NK-92 (cell line): ENCODE data around the gene SMG6.
"Not testable (repeated sequence)": the region's sequence is repeated elsewhere in the genome, so short reads cannot be mapped to it uniquely, and the experiment has no call there.

Source experiments
- DNase-seq: peaks from one replicate; lab custom pipeline; 2025; ENCODE audit not compliant: unreplicated experiment; lab: John Stamatoyannopoulos, UW

SMG6 gene

DNA sequence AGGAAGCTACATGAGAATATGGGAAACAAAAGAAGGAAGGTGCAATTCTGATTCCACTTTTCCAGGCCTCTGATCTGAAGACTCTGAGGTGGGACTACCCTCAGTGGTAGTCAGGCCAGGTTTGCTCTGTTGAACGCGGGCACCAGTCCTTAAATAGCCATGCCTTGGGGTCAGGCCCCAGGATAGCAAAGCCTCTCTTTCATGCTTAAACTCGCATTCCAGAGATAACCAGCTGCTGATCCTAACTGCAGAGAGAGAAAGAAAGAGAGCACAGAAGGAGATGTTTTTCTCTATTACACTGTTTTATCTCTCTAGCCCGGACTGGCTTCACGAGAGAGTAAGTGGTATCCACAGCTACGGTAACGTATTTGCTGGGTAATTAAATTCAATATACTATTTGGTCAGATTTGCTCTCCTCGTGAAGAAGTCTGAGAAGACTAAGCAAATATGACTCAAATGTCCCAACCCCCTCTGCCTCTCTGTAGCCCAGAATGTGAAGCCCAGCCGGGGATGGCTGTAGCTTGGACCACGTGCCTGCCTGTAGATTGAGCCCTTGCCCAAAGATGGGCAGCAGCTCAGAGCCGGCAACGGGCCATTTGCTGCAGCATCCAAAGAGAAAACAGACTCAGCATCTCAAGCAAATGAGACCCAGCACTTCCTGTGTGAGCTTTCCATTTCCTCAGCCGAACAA, 122.2 kb downstream of the SMG6 start:
- no peak for DNase-seq

DNA sequence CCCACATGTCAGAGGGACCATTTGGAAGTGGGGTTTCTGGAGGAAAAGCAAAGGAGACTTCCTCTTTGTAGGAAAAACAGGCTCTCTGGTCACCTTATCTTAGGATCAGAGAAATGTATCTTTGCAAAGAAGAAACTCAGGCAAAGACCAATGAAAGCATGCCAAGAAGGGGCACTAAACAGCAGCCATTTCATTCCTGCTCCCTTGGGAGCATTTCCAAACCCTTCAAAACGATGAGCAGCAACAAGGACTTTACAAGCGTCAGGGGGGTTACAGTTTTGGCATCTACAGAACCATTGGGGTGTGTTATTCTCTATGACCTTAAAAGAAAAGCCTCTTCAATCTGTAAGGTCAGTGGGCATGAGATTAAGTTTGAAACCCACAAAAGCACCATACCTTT, 122.8 kb downstream of the SMG6 start:
- DNase-seq, result no peak

DNA sequence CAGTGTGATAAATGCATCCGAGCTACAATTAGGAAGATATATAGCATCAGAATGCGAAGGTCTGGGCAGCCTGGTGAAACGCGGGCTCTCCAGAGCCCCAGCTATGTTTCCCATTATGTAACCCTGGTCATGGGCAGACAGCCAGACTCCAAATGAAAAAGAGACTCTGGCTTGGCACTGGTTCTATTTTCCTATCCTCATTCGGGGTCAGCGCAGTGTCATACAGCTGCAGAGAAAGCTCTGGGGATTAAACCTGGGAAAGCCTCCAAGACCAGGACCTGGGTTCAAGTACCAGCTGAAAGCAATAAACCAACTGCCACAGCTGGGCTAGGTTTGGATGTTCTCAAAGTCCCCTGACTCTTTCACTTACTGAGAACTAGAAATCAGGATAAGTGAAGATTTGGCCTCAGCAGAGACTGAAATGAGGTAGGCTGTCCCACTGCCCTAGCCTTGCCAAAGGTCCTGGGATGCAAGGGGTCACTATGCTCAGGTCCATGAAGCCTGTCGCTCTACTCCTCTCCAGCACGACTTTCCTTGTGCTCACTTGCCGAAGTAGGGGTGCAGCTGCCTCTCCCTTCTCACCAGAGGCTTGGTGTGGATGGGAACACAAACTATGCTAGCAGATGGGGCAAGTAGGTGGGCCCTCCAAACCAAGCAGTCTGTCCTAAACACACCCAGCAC, 123.8 kb downstream of the SMG6 start:
- no peak for DNase-seq

DNA sequence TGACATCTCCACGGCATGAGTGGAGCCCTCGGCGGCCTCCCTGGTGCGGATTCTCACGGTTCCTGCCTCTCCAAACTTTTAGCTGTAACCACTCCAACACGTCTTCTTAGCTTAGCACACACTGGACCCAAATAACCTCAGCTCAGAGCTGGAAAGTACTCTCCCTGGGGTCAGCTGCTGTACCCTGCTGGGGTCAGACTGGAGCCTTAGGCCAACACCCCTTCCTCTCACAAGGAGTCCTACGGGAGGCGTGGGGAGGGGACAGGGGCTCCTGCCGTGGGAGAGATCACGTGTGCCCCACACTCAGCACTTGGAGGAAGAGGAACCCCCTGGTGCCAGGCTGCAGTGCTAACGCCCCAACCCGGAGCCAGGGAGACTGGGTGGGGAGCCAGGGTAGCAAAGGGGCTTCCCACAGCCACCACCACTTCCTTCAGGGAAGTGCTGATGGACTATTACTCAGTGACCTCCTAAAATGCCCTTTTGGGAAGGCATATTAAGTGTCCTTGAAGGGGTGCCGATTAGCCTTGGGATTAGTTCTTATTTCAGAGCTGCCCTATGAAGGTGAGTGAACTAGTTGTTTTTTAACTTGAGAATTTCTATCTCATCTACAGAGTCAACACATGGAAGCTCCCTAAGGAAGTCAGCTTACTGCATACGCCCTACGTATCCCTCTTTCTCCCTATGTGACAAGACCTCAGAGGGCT, 124.6 kb downstream of the SMG6 start:
- DNase-seq, result no peak

DNA sequence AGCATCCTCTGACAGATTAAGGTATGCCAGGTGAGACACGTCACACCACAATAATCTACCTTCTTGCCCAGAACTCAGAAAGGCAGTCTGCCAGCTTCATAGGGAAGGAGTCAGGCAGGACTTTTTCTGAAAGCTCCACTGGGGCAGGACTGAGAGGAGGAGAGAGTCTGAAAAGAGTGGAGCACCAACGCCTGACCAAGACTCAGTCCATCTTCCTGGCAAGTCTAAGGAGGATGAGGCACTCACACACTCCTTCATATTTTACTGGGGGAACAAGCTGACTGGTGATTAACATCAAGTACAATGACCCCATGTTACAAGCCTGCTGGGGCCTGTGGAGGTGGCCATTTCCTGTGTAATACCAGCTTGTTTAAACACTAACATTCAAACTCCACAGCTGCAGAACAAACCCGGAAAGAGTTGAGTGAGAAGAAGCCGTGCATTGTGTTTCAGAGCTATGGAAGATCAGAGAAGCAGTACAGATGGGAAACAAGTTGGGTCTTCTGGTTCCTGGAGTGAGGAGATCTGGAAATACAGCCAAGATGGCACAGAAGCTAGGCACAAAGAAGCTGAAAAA, 126.3 kb downstream of the SMG6 start:
- DNase-seq, result no peak

DNA sequence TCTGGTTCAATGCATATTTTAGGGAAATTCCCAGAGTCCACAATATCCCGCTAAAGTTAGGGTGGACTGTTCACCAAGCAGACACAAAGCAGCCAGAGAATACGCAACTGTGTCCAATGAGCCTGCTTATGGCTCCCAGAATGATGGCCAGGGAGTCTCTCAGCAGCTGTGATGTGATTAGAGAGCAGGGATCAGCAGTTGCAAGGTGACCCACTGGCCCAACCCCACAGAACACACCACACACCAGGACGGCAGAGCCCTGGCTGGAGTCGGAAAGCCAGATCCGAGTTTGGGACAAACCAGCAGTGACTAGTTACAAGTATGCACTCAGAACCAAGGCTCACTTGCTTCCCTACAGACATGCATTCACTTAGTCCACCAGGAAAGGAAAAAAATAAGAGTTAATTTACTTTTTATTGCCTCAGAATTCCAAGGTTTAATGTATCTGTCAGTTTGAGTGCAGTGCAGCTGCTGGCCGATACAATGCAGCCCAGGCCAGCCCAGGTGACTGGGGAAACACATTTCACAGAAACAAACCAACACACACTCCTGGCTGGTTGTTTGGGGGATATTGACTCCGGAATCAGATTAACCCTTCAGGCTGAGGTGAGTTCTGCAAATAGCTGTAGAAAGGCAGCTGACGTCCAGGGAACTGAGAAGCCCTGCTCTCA, 127.0 kb downstream of the SMG6 start:
- no peak for DNase-seq

DNA sequence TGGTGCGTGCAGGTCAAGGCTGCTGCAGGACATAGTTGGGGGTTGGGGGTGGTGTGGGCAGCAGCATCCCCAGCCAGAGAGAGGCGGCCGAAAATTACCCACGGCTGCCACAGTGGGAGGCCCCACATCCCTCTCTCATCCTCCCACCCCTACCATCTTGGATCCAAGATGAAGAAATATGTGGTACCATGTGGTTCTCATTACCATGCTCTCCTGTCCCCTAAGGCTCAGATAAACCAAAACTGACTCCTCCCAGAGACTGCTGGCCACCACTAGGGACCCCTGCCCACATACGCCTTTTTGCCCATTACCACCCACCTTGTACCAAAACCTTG, 128.3 kb downstream of the SMG6 start:
- DNase-seq, result no peak

DNA sequence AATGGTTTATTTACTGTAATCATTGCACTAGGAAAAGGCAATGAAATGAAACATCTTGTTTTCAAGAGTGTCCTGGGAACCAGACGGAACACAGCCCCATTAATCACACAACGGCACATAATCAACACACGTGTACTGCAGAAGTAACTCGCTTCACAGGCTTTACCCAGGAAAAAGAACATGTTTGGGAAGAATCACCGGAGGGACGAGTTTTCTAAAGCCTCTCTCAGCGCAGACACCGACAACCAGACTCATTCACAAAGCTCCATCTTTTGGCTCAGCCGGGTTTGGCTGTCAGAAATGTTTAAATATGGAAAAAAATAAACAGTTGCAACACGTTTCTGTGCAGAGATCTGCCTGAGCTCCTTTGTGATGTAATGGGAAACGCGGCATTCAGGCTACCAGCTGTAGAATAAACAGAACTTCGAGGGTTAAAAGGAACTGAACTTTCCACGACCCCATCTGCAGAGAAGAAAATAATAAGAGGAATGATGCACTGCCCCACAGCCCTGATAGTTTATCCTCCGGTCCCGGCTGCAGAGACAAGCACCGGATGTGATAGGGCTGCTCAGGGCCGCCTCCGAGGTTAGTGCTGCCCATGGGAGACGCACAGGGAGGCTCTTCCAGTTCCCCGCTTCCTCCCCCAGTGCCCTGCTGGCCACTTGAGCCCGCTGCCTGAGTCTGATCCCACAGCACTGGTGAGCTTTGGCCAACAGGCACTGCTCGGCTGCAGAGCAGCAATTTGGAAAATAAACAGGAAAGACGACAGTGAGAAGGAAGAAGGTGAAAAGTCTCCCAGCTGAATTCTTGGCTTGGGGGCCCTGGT, 128.9 kb downstream of the SMG6 start:
- DNase-seq, result no peak

DNA sequence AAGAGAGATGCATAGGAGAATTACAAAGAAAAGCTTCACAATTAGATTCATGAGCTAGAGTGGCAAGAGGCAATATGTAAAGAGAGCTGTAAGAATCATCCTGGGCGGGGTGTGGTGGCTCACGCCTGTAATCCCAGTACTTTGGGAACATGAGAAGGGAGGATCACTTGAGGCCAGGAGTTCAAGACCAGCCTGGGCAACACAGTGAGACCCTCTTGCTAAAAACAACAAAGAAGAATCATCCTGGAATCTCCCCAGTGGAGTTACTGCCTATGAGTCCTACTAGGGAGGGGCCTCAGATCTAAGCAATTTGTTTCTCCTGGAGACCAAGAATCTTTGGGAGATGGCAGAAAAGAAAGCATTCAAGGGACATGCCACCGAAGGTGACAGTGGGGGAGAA, 129.6 kb downstream of the SMG6 start:
- no peak for DNase-seq

DNA sequence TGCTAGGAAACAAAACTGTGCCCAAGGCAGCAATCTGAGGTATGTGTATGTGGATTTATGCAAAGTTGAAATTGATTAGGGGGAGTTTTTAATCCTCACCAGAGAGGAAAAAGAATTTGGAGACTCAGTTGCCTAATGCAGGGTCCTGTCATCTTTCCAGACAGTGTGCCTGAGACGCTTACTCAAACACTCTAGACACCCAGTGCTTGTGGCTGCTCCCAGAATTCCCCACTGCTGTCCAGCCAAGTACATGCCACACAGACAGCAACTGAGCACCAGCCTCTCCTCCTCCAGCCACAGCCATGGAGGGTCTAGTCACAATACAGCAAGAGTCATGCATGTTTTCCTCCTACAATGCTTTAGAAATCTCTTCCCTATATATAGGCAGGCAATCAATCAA, 130.6 kb downstream of the SMG6 start:
- DNase-seq, result no peak

DNA sequence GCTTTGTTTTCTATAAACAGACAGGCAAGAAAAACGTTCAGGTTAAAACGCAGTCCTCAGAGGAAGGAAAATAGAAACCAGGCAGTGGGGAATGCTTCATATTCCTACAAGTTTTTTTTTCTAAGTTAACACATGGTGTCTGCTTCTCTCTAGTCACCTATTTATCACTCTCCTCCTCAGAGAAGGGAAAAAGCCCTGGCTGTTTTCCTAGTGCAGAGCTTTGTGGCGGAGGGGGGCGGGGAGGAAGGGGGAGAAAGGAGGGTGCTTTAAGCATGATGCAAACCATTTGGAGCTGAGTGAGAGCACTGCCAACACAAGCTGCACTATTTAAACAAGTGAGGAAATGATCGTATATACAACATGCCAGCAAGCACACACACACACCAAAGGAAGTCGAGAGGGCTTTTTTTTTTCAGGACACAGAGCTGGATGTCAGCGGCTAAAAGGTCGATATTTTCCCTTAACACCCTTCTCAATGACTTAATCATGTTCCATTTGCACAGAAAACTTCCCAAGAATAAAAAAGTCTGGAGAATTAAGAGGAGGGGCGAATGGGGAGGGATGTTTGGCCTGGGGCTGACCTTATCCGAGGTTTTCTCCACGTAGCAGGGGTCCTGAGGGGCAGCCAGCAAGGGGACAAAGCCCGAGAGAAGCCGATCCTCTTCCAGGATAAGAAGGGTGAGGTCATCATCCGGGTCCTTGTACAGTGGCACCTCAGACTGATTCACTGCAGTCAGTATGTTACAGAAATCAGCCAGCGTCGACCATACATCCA, 131.3 kb downstream of the SMG6 start:
- DNase-seq, result no peak

DNA sequence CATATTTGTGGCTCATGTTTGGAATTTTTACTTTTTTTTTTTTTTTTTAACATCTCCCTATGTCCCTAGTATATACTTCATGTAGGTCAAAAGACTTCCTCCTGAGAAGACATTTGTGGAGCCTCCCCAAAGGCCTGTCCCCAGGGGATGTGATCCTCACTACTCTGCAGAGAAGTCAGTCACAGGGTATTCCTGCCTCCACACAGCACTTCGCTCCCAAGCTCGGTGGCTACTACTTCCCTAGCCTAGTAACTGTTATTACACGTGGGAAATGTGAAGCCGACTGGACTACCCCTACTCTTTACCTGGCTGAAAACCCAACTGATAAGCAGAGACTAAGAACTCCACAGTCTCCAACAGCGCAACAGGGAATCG, 131.9 kb downstream of the SMG6 start:
- no peak for DNase-seq

DNA sequence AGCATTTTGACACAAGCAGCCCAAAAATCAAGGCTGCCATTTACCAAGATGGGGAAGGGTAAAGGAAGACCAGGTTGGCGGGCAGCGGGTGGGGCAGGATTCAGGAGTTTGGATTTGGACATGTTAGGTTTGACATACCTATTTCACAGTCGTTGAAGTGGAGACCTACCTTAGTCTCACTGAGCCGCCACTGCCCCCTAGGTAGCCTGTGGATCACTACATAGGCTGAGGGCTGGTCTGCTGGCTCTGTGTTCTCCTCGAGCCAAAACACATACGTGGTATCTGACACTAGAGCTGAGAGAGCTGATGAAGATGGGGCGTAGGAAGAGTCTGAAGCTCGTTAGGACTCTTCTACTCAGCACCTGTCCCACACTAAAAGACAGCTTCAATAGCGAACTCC, 133.6 kb downstream of the SMG6 start:
- no peak for DNase-seq

DNA sequence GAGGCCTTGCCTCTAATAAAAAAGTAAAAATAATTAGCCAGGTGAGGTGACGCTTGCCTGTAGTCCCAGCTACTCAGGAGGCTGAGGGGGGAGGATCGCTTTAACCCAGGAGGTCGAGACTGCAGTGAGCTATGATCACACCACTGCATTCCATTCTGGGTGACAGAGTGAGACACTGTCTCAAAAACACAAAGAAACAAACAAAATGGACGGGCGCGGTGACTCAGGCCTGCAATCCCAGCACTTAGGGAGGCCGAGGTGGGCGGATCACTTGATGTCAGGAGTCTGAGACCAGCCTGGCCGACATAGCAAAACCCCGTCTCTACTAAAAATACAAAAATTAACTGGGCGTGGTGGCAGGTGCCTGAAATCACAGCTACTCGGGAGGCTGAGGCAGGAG, 137.9 kb downstream of the SMG6 start:
- not testable (repeated sequence) for DNase-seq

DNA sequence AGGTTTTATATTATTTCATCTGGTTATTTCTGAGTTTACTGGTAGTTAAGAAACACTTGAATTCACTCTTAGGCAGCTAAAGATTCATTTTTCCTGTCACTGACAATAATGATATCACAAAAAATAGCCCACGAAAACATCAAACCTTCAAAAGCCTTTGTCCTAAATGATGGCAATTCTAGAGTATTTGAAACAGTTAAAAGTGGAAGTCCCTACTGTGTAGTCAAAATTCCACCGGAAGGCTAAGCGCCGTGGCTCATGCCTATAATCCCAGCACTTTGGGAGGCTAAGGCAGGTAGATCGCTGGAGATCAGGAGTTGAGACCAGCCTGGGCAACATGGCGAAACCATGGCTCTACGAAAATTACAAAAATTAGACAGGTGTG, 145.2 kb downstream of the SMG6 start:
- DNase-seq, result no peak

DNA sequence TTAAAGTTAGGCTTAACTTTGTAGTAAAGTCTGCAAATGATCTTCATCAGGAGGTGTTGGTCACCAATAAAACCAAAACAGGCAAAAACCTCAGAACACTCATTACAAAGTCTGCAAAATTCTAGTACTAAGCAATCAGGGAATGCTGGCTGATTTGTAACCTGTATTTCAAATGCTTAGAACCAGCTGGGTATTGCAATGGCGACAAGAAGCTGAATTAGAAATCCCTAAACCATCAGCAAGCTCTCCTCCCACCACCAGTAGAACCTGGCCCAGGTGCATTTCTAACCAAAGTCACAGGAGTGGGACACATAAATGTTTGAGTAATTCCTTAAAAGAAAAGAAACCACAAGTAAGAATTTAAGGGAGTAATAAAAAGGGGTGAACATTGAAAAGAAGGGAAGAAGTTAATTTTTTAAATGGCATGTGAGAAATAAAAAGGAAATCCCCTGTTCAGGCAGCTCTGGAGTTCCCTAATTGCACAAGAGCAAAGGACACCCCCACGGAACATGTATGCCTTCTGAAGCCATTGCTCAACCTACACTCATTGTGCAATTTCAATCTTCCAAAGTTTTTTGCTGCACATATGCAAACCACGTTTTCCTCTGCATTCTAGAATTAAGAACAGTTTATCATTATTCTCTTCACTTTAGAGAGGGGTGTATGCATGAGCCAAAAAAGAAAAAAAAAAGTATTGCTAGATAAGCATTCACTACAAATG, 145.8 kb downstream of the SMG6 start:
- DNase-seq, result no peak

DNA sequence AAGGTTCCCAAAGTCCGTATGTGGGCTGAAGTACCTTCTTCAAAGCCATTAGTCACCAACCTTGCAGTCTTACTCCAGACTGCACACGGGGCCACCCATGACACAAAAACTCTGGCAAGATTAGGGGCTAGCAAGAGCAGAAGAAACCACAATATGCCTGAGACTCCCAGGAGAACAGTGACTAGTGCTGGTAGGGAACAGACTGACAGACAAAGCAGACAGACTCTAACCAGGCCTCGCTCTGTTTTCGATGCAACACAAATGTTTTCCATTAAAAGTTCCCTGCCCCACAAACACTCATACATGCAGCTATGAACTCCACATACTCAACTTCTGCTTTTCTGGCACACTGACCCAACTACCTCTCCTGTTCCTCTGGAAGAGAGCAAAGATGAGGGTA, 146.5 kb downstream of the SMG6 start:
- no peak for DNase-seq

DNA sequence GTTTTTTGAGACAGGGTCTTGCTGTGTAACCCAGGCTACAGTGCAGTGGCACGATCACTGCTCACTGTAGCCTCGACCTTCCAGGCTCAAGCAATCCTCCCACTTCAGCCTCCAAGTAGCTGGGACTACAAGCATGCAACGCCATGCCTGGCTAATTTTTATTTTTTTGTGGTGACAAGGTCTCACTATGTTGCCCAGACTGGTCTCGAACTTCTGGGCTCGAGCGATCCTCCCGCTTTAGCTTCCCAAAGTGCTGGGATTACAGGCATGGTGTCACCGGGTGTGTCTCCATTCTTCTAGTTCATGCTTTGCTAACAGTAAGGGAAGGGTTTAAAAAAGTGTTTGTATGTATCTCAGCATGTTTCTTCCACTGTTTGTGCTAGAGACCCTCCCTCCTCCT, 146.9 kb downstream of the SMG6 start:
- DNase-seq, result no peak

DNA sequence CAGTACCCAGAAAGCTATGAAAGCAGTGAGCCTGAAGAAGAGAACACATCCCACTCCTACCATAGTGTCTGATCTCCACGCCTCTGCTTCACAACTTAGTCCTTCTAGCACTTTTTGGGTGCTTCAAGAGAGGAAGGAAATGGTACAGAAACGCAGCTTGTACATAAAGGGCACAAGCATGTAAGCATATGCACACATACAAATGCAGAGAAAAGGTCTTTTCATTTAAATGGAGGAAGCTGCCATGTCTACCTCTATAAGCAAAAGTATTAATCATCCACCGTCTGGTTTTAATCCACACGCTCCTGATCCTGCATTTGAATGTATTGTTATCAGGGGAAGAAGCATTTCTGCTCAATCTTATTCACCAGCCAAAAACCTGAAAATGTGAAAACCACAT, 148.0 kb downstream of the SMG6 start:
- no peak for DNase-seq
